NCI-H1048 (cell line): ENCODE results near the gene PLOD3.

ENCODE experiments used
- DNase-seq: peaks from one replicate; lab custom pipeline; 2025; lab: John Stamatoyannopoulos, UW

Gene PLOD3

GRCh38 chr7:101239191-101239950, 22.0 kb upstream of the PLOD3 start:
- no peak for DNase-seq

- DNase-seq: no peak
Measured at GRCh38 chr7:101238226-101239182, 21.1 kb upstream of the PLOD3 start.

GRCh38 chr7:101237206-101238067, 20.1 kb upstream of the PLOD3 start, which contains the start of gene CLDN15:
Gene CLDN15, minus strand, starts transcription at chr7:101237802. Its CDS starts 221 bp downstream, at chr7:101237581.
- DNase-seq: no peak

GRCh38 chr7:101236292-101236835, 19.0 kb upstream of the PLOD3 start:
- no peak for DNase-seq

GRCh38 chr7:101235522-101235921, 18.1 kb upstream of the PLOD3 start:
- DNase-seq: no peak

GRCh38 chr7:101235050-101235449, 17.7 kb upstream of the PLOD3 start:
- no peak for DNase-seq

GRCh38 chr7:101234636-101235035, 17.3 kb upstream of the PLOD3 start:
- DNase-seq: no peak

- no peak for DNase-seq
Measured at GRCh38 chr7:101233907-101234547, 16.6 kb upstream of the PLOD3 start.

GRCh38 chr7:101232141-101232850, 14.9 kb upstream of the PLOD3 start:
- DNase-seq: peak; percentile 24

GRCh38 chr7:101231644-101232043, 14.3 kb upstream of the PLOD3 start:
- no peak for DNase-seq

- DNase-seq: no peak
Measured at GRCh38 chr7:101226721-101227120, 9.3 kb upstream of the PLOD3 start.

GRCh38 chr7:101225650-101226049, 8.3 kb upstream of the PLOD3 start:
- no peak for DNase-seq

GRCh38 chr7:101223528-101223927, 6.1 kb upstream of the PLOD3 start:
- DNase-seq: no peak

GRCh38 chr7:101222275-101222830, 5.0 kb upstream of the PLOD3 start:
- no peak for DNase-seq

GRCh38 chr7:101220295-101220694, 2.9 kb upstream of the PLOD3 start:
- DNase-seq: no peak

- no peak for DNase-seq
Measured at GRCh38 chr7:101218236-101219125, 1.1 kb upstream of the PLOD3 start.

- DNase-seq: no peak
Measured at GRCh38 chr7:101216860-101217387, 457 bp downstream of the PLOD3 start.

- no peak for DNase-seq
Measured at GRCh38 chr7:101216001-101216859, 1.2 kb downstream of the PLOD3 start.
